CD4-positive, CD25-positive, alpha-beta regulatory T cell (primary cell): ENCODE results near the gene AHRR. TPM values are rescaled to one million over a fixed set of nuclear protein-coding genes. Genes with fewer than 3 reads are reported as not detected.
"Not testable (repeated sequence)": the region's sequence is repeated elsewhere in the genome, so short reads cannot be mapped to it uniquely, and the experiment has no call there.

ENCODE experiments used
- ATAC-seq, 2 donors: fragments of 150-1000 bp; cut with Tn5 transposase; one replicate each; pipeline ENCODE4 v1.10.0; 2021; ENCODE audit warnings: low read depth in 2 of 2, moderate number of reproducible peaks in 2 of 2, moderate library complexity in 1 of 2
- DNase-seq, 3 donors: peaks; one replicate each; pipeline versions ENCODE4 v3.0.0 to v3.0.0-alpha.2; 2012 to 2022; ENCODE audit warnings: mixed read lengths in 1 of 3
- H3K27ac ChIP-seq: one replicate; pipeline ENCODE4 v1.7.0; 2013; ENCODE audit warnings: mild to moderate bottlenecking, low read length; ENCODE audit not compliant: insufficient read depth, poor library complexity, severe bottlenecking
- H3K27me3 ChIP-seq: one replicate; pipeline ENCODE4 v1.7.0; 2013; ENCODE audit warnings: low read length; ENCODE audit not compliant: control insufficient read depth, insufficient read depth
- H3K36me3 ChIP-seq: one replicate; pipeline ENCODE4 v1.7.0; 2013; ENCODE audit warnings: mild to moderate bottlenecking, low read length, moderate library complexity; ENCODE audit not compliant: control insufficient read depth, insufficient read depth
- H3K4me1 ChIP-seq: 2 replicates; pipeline ENCODE4 v1.7.0; 2013; ENCODE audit warnings: mild to moderate bottlenecking, low read length; ENCODE audit not compliant: insufficient read depth, control insufficient read depth, poor library complexity, severe bottlenecking
- H3K4me3 ChIP-seq: one replicate; pipeline ENCODE4 v1.7.0; 2013; ENCODE audit warnings: low read depth, mild to moderate bottlenecking, low read length, moderate library complexity
- H3K9me3 ChIP-seq, 2 experiments: 1 replicate in 1 of 2; 2 replicates in 1 of 2; pipeline ENCODE4 v1.7.0; 2013; ENCODE audit warnings: low read length in 2 of 2, mild to moderate bottlenecking in 1 of 2, moderate library complexity in 1 of 2; ENCODE audit not compliant: control insufficient read depth in 2 of 2
- H3K27ac Mint-ChIP-seq, 3 donors: one replicate each; pipeline ENCODE4 v1.8.0; 2020 to 2022; ENCODE audit warnings: mild to moderate bottlenecking in 3 of 3, mixed read lengths in 3 of 3, moderate library complexity in 2 of 3
- H3K27me3 Mint-ChIP-seq: one replicate; pipeline ENCODE4 v1.8.0; 2022; ENCODE audit warnings: mild to moderate bottlenecking, mixed read lengths
- H3K36me3 Mint-ChIP-seq: one replicate; pipeline ENCODE4 v1.8.0; 2020; ENCODE audit warnings: mixed read lengths
- H3K4me1 Mint-ChIP-seq, 4 donors: one replicate each; pipeline ENCODE4 v1.8.0; 2020 to 2022; ENCODE audit warnings: mixed read lengths in 4 of 4, mild to moderate bottlenecking in 1 of 4
- H3K4me3 Mint-ChIP-seq, 4 donors: one replicate each; pipeline ENCODE4 v1.8.0; 2020 to 2022; ENCODE audit warnings: mild to moderate bottlenecking in 4 of 4, mixed read lengths in 4 of 4, moderate library complexity in 3 of 4
- H3K9me3 Mint-ChIP-seq, 7 donors: one replicate each; pipeline ENCODE4 v1.8.0; 2020 to 2022; ENCODE audit warnings: mixed read lengths in 7 of 7, mild to moderate bottlenecking in 3 of 7, moderate library complexity in 2 of 7
- polyA plus RNA-seq, 4 donors: library from polyadenylated mRNA; unstranded; fragments of 300-500 nt; fragmentation: Illumina TruSeq; gene quantifications; one replicate each; pipeline ENCODE4 v1.2.3, GENCODE V29; 2021
- total RNA-seq: library from RNA; stranded (reverse); gene quantifications from one replicate; pipeline ENCODE4 v1.2.3, GENCODE V29; 2022

AHRR gene
- total and polyA plus RNA-seq, 5 donors from 2014 or later: 0.20 to 4.5 (median 0.72) TPM

GRCh38 chr5:285991-286557, 35.4 kb upstream of the AHRR start:
- Mint-ChIP-seq H3K9me3 (no peaks in the 10 kb centered on the region), H3K27me3 (no peaks in the 10 kb centered on the region), H3K4me3 (no peak overlapping the region), H3K36me3 (peaks cover 58% of the 10 kb centered on the region), H3K4me1 (peaks cover 5 to 66% (median 37%) of the 10 kb centered on the region in 4 donors), H3K27ac (peak overlapping the region; percentile 47 to 86 (median 59))
- Histone ChIP-seq H3K36me3 (peaks cover 28% of the 10 kb centered on the region), H3K9me3 (no peaks in the 10 kb centered on the region), H3K4me1 (peaks cover 6% of the 10 kb centered on the region), H3K27me3 (no peaks in the 10 kb centered on the region), H3K27ac (no peak overlapping the region), H3K4me3 (no peak overlapping the region)
- DNase-seq (no peak), ATAC-seq (no peak)

DNA sequence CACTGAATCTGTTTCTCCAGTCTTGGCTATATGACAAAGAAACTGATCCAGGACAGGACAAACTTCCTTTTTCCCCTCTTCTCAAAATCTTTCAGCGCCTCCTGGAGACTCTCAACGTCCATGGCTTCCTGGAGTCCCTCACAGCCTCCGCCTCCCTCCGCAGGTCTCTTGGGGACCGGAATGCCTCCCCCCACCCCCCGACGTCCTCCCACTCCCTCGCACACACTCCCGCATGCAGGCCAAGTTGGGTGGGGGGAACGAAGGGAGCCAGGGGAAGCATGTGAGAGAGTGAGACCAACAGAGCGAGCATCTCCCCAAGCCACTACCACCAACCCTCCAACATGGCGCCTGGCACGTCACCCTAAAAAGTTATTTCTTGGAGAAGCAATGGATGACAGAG, 31.3 kb upstream of the AHRR start:
- H3K27me3 ChIP-seq, H3K4me3 ChIP-seq, H3K4me1 ChIP-seq, ATAC-seq, H3K9me3 Mint-ChIP-seq, H3K4me3 Mint-ChIP-seq, DNase-seq, H3K9me3 ChIP-seq, H3K27ac ChIP-seq, H3K27me3 Mint-ChIP-seq, H3K27ac Mint-ChIP-seq: not testable (repeated sequence)
- peaks cover 0 to 39% (median 10%) of the 10 kb centered on the region in 4 donors for H3K4me1 Mint-ChIP-seq
- H3K36me3 Mint-ChIP-seq: peaks cover 32% of the 10 kb centered on the region
- H3K36me3 ChIP-seq: peaks cover 14% of the 10 kb centered on the region

DNA sequence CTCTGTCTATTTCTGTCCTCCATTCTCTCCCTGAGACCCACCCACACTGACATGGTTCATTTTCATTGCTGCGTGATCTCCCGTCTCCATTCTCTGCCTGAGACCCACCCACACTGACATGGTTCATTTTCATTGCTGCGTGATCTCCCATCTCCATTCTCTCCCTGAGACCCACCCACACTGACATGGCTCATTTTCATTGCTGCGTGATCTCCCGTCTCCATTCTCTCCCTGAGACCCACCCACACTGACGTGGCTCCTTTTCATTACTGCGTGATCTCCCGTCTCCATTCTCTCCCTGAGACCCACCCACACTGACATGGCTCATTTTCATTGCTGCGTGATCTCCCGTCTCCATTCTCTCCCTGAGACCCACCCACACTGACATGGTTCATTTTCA, 30.2 kb upstream of the AHRR start:
- H3K4me3 Mint-ChIP-seq: not testable (repeated sequence)

DNA sequence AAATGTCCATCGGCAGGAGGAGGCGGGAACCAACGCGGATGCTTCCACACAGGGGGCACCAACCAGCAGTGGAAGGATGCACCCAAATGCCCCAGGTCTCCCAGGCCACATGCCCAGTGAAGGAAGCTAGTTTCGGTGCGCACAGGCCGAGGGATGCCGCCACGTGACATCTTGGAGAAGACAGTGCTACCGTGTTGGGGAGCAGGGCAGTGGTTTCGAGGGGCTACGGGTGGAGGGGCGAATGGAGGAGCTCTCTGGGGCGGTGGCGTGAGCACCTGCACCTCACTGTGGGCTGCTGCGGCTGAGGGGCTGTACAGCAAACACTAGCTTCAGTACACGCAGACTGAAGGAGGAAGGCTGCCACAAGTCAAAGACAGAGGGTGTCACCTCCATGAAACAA, 26.7 kb upstream of the AHRR start:
- ATAC-seq, H3K27ac Mint-ChIP-seq, H3K9me3 ChIP-seq, H3K27me3 Mint-ChIP-seq, H3K27ac ChIP-seq, H3K36me3 ChIP-seq, DNase-seq, H3K9me3 Mint-ChIP-seq, H3K36me3 Mint-ChIP-seq, H3K4me1 ChIP-seq, H3K27me3 ChIP-seq, H3K4me3 ChIP-seq: not testable (repeated sequence)
- Mint-ChIP-seq H3K4me1 (peaks cover 14 to 42% (median 17%) of the 10 kb centered on the region in 4 donors), H3K4me3 (peak overlapping the region in 1 of 4 donors; percentile 75)

More for the DNA sequence above, 30.2 kb upstream of the AHRR start:
- Mint-ChIP-seq H3K27ac (peak overlapping the region in 1 of 3 donors; percentile 49), H3K36me3 (peaks cover 22% of the 10 kb centered on the region), H3K4me1 (peaks cover under 1 to 35% (median 10%) of the 10 kb centered on the region in 4 donors)
- not testable (repeated sequence) for H3K9me3 ChIP-seq, ATAC-seq, H3K27me3 ChIP-seq, H3K4me1 ChIP-seq, H3K9me3 Mint-ChIP-seq, H3K4me3 ChIP-seq, H3K27me3 Mint-ChIP-seq, DNase-seq, H3K27ac ChIP-seq, H3K36me3 ChIP-seq

DNA sequence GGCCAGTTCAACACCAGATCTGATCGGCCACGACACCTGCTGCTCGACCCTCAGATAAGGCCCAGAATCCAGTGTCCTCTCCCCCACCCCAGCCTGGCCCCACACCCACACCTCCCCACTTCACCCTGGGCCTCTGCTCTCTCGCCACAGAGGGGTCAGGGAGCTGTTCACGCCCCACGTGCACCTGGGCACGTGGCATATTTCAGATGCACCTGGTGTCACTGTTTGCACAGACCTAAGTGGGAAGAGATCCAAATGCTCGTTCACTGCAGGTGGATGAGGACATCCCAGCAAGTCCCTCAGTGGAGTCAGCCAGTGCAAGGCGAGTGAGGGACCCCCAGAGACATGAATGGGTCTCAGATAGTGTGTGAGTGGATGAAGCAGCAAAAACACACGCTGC, 25.3 kb upstream of the AHRR start:
- DNase-seq, H3K27me3 Mint-ChIP-seq, H3K4me1 ChIP-seq, H3K36me3 ChIP-seq, H3K27ac ChIP-seq, ATAC-seq, H3K4me3 ChIP-seq, H3K36me3 Mint-ChIP-seq, H3K27me3 ChIP-seq, H3K9me3 ChIP-seq, H3K9me3 Mint-ChIP-seq, H3K4me3 Mint-ChIP-seq: not testable (repeated sequence)
- Mint-ChIP-seq H3K4me1 (peaks cover 14 to 41% (median 20%) of the 10 kb centered on the region in 4 donors), H3K27ac (peak overlapping the region in 2 of 3 donors; percentile 41 to 78)

- H3K4me1 ChIP-seq, ATAC-seq, H3K9me3 Mint-ChIP-seq, H3K36me3 ChIP-seq, H3K27me3 ChIP-seq, H3K9me3 ChIP-seq, H3K27me3 Mint-ChIP-seq, H3K36me3 Mint-ChIP-seq, H3K4me3 ChIP-seq, H3K27ac ChIP-seq, DNase-seq: not testable (repeated sequence)
- Mint-ChIP-seq H3K4me3 (peak overlapping the region in 1 of 4 donors; percentile 54), H3K27ac (peak overlapping the region in 1 of 3 donors; percentile 35), H3K4me1 (peaks cover 14 to 46% (median 22%) of the 10 kb centered on the region in 4 donors)
Measured at GRCh38 chr5:296954-297353, 24.6 kb upstream of the AHRR start.

DNA sequence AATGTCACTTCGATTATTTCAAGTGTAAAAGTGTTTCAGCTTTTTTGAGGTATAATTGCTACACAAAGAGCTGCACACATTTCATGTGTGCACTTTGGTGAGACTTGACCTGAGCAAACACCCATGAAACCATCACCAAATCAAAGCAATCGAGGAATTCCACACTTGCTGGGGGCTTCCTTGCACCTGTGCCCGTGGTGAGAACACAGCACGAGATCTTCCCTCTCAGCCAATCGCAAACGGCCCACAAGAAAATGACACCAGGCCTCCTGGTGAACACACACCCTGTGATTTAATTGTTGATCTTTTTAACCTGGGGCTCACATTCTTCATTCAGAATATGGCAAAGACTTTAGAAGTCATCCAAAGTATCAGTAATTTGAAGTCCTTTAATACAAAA, 24.1 kb upstream of the AHRR start:
- not testable (repeated sequence) for H3K9me3 Mint-ChIP-seq, H3K4me1 ChIP-seq, H3K27me3 ChIP-seq, H3K27ac ChIP-seq, H3K36me3 ChIP-seq, H3K4me3 Mint-ChIP-seq, H3K4me3 ChIP-seq, ATAC-seq, H3K9me3 ChIP-seq, H3K27me3 Mint-ChIP-seq, H3K36me3 Mint-ChIP-seq, DNase-seq
- Mint-ChIP-seq H3K4me1 (peaks cover 14 to 50% (median 22%) of the 10 kb centered on the region in 4 donors), H3K27ac (peak overlapping the region in 1 of 3 donors; percentile 35)

DNA sequence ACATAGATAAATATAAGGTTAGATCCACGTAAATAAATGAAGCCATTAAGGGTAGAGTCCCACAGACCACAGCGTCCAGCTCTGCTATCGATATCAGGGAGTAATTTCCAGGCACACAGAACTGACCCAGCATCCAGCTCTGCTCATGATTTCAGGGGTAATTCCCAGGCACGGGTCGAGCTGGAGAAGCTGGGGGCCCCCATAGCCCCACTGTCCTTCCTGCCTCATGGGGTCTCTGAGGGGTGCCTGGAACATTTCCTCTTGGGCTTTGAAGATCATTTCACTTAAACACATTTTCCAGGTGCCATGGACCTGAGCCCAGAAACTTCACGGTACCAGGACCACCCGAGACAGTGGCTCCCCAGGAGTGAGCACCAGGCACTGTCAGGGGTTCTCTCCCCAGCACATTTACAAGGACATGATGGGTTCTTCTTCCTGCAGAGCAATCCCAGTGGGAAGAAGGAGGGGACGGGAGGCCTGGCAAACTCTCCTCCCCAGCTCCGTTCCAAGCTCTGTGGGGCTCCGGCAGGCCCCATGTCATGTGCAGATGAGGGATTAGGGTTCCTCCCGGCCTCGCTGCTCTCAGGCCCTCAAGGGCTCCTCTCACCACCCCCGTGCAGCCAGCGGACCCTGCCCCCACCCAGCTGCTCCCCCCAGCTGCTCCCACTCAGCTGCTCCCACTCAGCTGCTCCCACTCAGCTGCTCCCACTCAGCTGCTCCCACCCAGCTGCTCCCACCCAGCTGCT, 23.4 kb upstream of the AHRR start:
- H3K4me3 Mint-ChIP-seq: not testable (repeated sequence)

More for the DNA sequence above, 23.4 kb upstream of the AHRR start:
- Mint-ChIP-seq H3K27ac (peak overlapping the region in 1 of 3 donors; percentile 35), H3K4me1 (peaks cover 14 to 53% (median 22%) of the 10 kb centered on the region in 4 donors)
- H3K9me3 ChIP-seq, DNase-seq, H3K4me3 ChIP-seq, H3K27me3 Mint-ChIP-seq, H3K9me3 Mint-ChIP-seq, H3K36me3 Mint-ChIP-seq, ATAC-seq, H3K4me1 ChIP-seq, H3K27ac ChIP-seq, H3K27me3 ChIP-seq, H3K36me3 ChIP-seq: not testable (repeated sequence)
